NT2/D1 (cell line): ENCODE results near the gene SNX14.

ENCODE experiments used
- YY1 ChIP-seq: IDR thresholded peaks from 2 replicates; pipeline ENCODE4 v1.6.1; 2011; ENCODE audit not compliant: insufficient read length, insufficient read depth
- ZNF274 ChIP-seq: IDR thresholded peaks from 2 replicates; pipeline ENCODE4 v1.6.1; 2011; ENCODE audit warnings: mild to moderate bottlenecking, low read depth, low read length

DNA sequence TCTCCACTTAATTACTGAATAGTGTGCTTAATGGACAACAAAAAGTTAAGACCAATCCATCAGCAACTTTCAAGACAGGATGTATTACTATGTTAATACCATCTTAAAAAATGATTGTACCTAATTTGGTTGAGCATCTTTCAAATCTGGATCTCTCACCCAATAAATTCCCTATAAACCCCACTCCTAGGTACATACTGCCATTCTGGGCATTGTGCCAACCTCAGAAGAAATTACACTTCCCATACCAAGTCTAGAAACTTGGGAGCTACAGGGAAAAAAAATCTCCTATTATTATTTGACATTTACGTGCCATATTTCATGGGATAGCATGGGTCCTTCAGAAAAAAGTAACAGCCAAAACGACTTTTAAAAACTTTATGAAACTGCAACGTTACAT lies 43.9 kb upstream of the SNX14 start:
- no peak for TF ChIP-seq ZNF274
- TF ChIP-seq YY1, result no peak
